SIG-M5 treated with dmso at 0.1 percent for 504 hours (cell line): ENCODE results near the gene GPR148.

Source experiments
- DNase-seq: peaks from one replicate; lab custom pipeline; 2025; ENCODE audit not compliant: unreplicated experiment; lab: John Stamatoyannopoulos, UW

The GPR148 gene

GRCh38 chr2:130749078-130749477 lies 20.2 kb downstream of the GPR148 start:
- no peak for DNase-seq

- no peak for DNase-seq
Measured at GRCh38 chr2:130749641-130750040, 20.8 kb downstream of the GPR148 start.

GRCh38 chr2:130754811-130755210 lies 25.9 kb downstream of the GPR148 start:
- no peak for DNase-seq

- no peak for DNase-seq
Measured at GRCh38 chr2:130755256-130756052, 26.6 kb downstream of the GPR148 start, which contains the start of gene AMER3. Gene AMER3, plus strand, starts transcription at chr2:130755540. Its CDS starts 6,533 bp downstream, at chr2:130762073.

- no peak for DNase-seq
Measured at GRCh38 chr2:130756053-130756873, 27.4 kb downstream of the GPR148 start.

- DNase-seq, result no peak
Measured at GRCh38 chr2:130756874-130757668, 28.2 kb downstream of the GPR148 start.

- DNase-seq, result no peak
Measured at GRCh38 chr2:130759906-130760753, 31.3 kb downstream of the GPR148 start.

GRCh38 chr2:130760754-130761751 lies 32.2 kb downstream of the GPR148 start:
- no peak for DNase-seq

GRCh38 chr2:130762031-130762909 lies 33.4 kb downstream of the GPR148 start:
- no peak for DNase-seq

- no peak for DNase-seq
Measured at GRCh38 chr2:130762910-130763385, 34.1 kb downstream of the GPR148 start.

- DNase-seq, result no peak
Measured at GRCh38 chr2:130763405-130763804, 34.5 kb downstream of the GPR148 start.

- DNase-seq, result no peak
Measured at GRCh38 chr2:130764035-130764820, 35.4 kb downstream of the GPR148 start.

GRCh38 chr2:130764821-130765115 lies 35.9 kb downstream of the GPR148 start:
- DNase-seq, result no peak

GRCh38 chr2:130765464-130765863 lies 36.6 kb downstream of the GPR148 start:
- no peak for DNase-seq

GRCh38 chr2:130766037-130766436 lies 37.2 kb downstream of the GPR148 start:
- DNase-seq, result no peak

- DNase-seq, result no peak
Measured at GRCh38 chr2:130766711-130767407, 38.0 kb downstream of the GPR148 start.

GRCh38 chr2:130767408-130767775 lies 38.5 kb downstream of the GPR148 start:
- no peak for DNase-seq
